ENCODE measurements around the gene RET. TPM values are rescaled to one million over a fixed set of nuclear protein-coding genes. Genes with fewer than 3 reads are reported as not detected.

RET gene
- total and polyA plus RNA-seq, 2 of the 8 experiments (the other 6 are each of a cell fraction or from before 2014, with no cell fraction given), result 6.7 to 8.4 TPM

GRCh38 chr10:43134126-43134905 lies 57.4 kb downstream of the RET start:
- H4K20me1 ChIP-seq (replicated peaks in 1 of 2; ENCODE audit: control insufficient read depth in 1 of 2, insufficient read depth in 2 of 2, low read length in 2 of 2), result peaks cover 0 to 1% of the 10 kb centered on the region in 2 experiments
- H4K5ac ChIP-seq (ENCODE audit: insufficient read length, low read depth, low read length), result no peak overlapping the region
- H3K27me3 ChIP-seq (replicated peaks in 1 of 4; ENCODE audit: control insufficient read depth in 3 of 4, extremely low read depth in 1 of 4, insufficient read depth in 3 of 4, low read length in 3 of 4), result peaks cover 0 to 7% (median 1%) of the 10 kb centered on the region in 4 experiments; a peak in 3 of 7 replicates
- no peak overlapping the region for H2BK5ac ChIP-seq (ENCODE audit: low read depth, low read length)
- FAIRE-seq, result no peak
- no peak overlapping the region for H4K8ac ChIP-seq (ENCODE audit: extremely low read depth, insufficient read depth, low read length)
- no peak overlapping the region for H3K23ac ChIP-seq (ENCODE audit: insufficient read length)
- H3K4me2 ChIP-seq (ENCODE audit: insufficient read depth in 1 of 2, low read depth in 2 of 2, low read length in 2 of 2), result no peak overlapping the region
- 0 out of 4 replicates have a peak, but pooled peaks cover 0 to under 1% of the 10 kb centered on the region in 2 experiments for H3K79me2 ChIP-seq (ENCODE audit: control insufficient read depth in 1 of 2, insufficient read depth in 2 of 2, low read length in 2 of 2)
- no peak overlapping the region for H3K27ac ChIP-seq (ENCODE audit: low read depth, low read length)
- peaks cover 14% of the 10 kb centered on the region for H3K23me2 ChIP-seq (ENCODE audit: low read depth, low read length)
- H2BK120ac ChIP-seq (replicated peaks; ENCODE audit: low read depth, low read length), result no peak overlapping the region
- no peak overlapping the region for H2AK5ac ChIP-seq (ENCODE audit: low read depth, low read length)
- H3K9ac ChIP-seq (replicated peaks in 1 of 4; ENCODE audit: extremely low read depth in 1 of 4, low read depth in 3 of 4, low read length in 3 of 4), result no peak overlapping the region
- no peak overlapping the region for H4K91ac ChIP-seq (replicated peaks; ENCODE audit: insufficient read length, low read length)
- ChIA-PET CTCF (ENCODE audit: partially characterized antibody) (interaction anchor here (1.0 to 1.5 kb wide), 3 partner anchors 55 to 71 kb away, joined by 3 to 5 read pairs (median 3); no protein-coding TSS in a partner anchor), POLR2A (ENCODE audit: partially characterized antibody) (interaction anchor here (0.6 kb wide), 1 partner anchor 312 kb away, joined by 3 read pairs; no protein-coding TSS in a partner anchor)
- no peak overlapping the region for H3K14ac ChIP-seq (ENCODE audit: insufficient read length)
- H3K79me1 ChIP-seq (ENCODE audit: low read depth, low read length), result no peaks in the 10 kb centered on the region
- H3K56ac ChIP-seq (replicated peaks; ENCODE audit: insufficient read length, low read depth, low read length), result no peak overlapping the region
- H2BK12ac ChIP-seq (ENCODE audit: low read depth, low read length), result no peak overlapping the region
- H3K9me3 ChIP-seq (ENCODE audit: insufficient read depth in 2 of 2, low read depth in 1 of 2, low read length in 1 of 2), result no peaks in the 10 kb centered on the region
- 93% methylated on average over 5 of the region's 5 CpGs; no CpG with 5 or more reads in 1 of the 2 experiments for WGBS, 2 experiments (ENCODE audit: extremely low coverage in 1 of 2, insufficient coverage in 1 of 2, insufficient read length in 1 of 2, insufficient replicate concordance in 2 of 2, low coverage in 1 of 2, low lambda C conversion rate in 2 of 2, missing lambda C conversion rate in 1 of 2)
- no peak overlapping the region for H3K4me3 ChIP-seq (ENCODE audit: extremely low read depth in 1 of 4, insufficient read depth in 2 of 4, low read depth in 3 of 4, low read length in 4 of 4)
- no peak overlapping the region for H2AFZ ChIP-seq (ENCODE audit: low read length)
- no peak overlapping the region for H2BK20ac ChIP-seq (ENCODE audit: low read length)
- H3K36me3 ChIP-seq (ENCODE audit: control insufficient read depth in 2 of 4, insufficient read depth in 4 of 4, low read length in 3 of 4), result no peaks in the 10 kb centered on the region
- TF ChIP-seq HDAC6 (IDR thresholded peaks at IDR 0.05; ENCODE audit: low read depth, low read length) (no peak), BCL11A (IDR thresholded peaks at IDR 0.05; ENCODE audit: low read depth in 2 of 2, low read length in 2 of 2) (no peak), CBX5 (IDR thresholded peaks at IDR 0.05; ENCODE audit: low read depth, low read length) (no peak), EZH2 (IDR thresholded peaks at IDR 0.05; ENCODE audit: low read depth, low read length, severe bottlenecking) (no peak), TAF7 (optimal IDR thresholded peaks at IDR 0.05; ENCODE audit: borderline replicate concordance, low read depth, low read length) (no peak), TAF1 (IDR thresholded peaks at IDR 0.05; ENCODE audit: low read depth, low read length) (no peak), JUND (IDR thresholded peaks at IDR 0.05; ENCODE audit: low read length) (no peak), PHF8 (conservative IDR thresholded peaks at IDR 0.05; ENCODE audit: low read depth, low read length) (no peak), POLR2A (IDR thresholded peaks at IDR 0.05; ENCODE audit: control extremely low read depth in 1 of 2, low read depth in 2 of 2, low read length in 2 of 2) (no peak), MAX (IDR thresholded peaks at IDR 0.05) (no peak), CHD1 (IDR thresholded peaks at IDR 0.05; ENCODE audit: low read depth, low read length) (no peak), CHD2 (IDR thresholded peaks at IDR 0.05; ENCODE audit: low read length) (no peak), MAFK (IDR thresholded peaks at IDR 0.05; ENCODE audit: low read depth, low read length) (no peak)
- H3K18ac ChIP-seq (ENCODE audit: extremely low read depth, low read length), result no peak overlapping the region
- H2BK15ac ChIP-seq (ENCODE audit: low read length), result no peak overlapping the region
- no peak overlapping the region for H3K4ac ChIP-seq (replicated peaks; ENCODE audit: insufficient read length, low read depth, low read length)
- H3K4me1 ChIP-seq (replicated peaks in 1 of 4; ENCODE audit: control insufficient read depth in 3 of 4, insufficient read depth in 4 of 4, low read length in 3 of 4), result peaks cover 0 to 6% (median 1%) of the 10 kb centered on the region in 4 experiments; a peak in 4 of 7 replicates
- DNase-seq (ENCODE audit: low read depth in 1 of 2, low spot score in 2 of 2), result no peak

Data from H1 (cell line).